Measurements from ENCODE around the gene TWF1.

The TWF1 gene

DNA sequence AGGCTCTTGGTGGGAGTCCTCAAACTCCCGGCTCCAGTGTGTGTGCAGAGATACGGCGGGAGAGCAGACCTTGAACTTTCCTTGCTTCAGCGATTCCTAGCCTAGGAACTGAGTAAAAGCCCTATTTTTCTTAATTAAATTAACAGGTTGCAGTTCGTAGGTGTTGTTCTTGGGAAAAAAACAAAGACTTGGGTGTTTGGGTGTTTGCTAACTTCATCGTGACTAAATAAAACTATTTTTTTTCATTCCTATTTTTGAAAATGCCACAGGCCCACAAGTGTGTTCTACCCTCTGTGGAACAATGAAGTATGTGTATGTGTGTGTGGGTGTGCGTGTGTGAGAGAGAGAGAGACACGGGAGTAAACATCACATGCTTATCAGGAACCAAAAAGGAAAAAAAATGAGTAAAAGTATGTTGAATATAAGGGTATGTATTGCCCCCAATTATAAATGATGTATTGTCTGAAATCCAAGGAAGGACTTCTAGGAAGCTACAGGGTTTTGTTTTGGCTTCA lies 30.4 kb upstream of the TWF1 start:
- Histone ChIP-seq H2BK120ac (ENCODE audit: low read depth, low read length) (peak overlapping the region; percentile 80), H3K4me1 (ENCODE audit: control insufficient read depth, insufficient read depth, low read depth, low read length) (peaks cover 1% of the 10 kb centered on the region), H4K8ac (ENCODE audit: low read length) (peak overlapping the region; percentile 96), H3K18ac (ENCODE audit: low read depth in 1 of 2, low read length in 2 of 2) (peak overlapping the region; percentile 88 to 97), H2BK12ac (ENCODE audit: low read length in 2 of 2) (no peak overlapping the region), H2BK5ac (ENCODE audit: low read depth, low read length, poor library complexity, severe bottlenecking) (peak overlapping the region; percentile 71), H3K9me3 (ENCODE audit: control insufficient read depth, low read length) (no peaks in the 10 kb centered on the region), H3K9ac (ENCODE audit: low read length) (peak overlapping the region; percentile 94), H3K79me1 (replicated peaks; ENCODE audit: low read length, poor library complexity, severe bottlenecking) (peaks cover 1% of the 10 kb centered on the region), H3K4me2 (ENCODE audit: low read length, poor library complexity, severe bottlenecking) (peak overlapping the region; percentile 93), H3K14ac (ENCODE audit: low read length in 2 of 2) (peak overlapping the region in 1 of 2 experiments; percentile 97), H2AK5ac (ENCODE audit: low read length, severe bottlenecking) (no peak overlapping the region), H4K91ac (ENCODE audit: low read length) (peak overlapping the region; percentile 96), H3K23ac (ENCODE audit: low read length in 2 of 2) (no peak overlapping the region), H3K36me3 (ENCODE audit: control insufficient read depth in 1 of 2, insufficient read depth in 2 of 2, low read depth in 1 of 2, low read length in 2 of 2) (no peaks in the 10 kb centered on the region), H3K27me3 (ENCODE audit: control insufficient read depth in 1 of 2, insufficient read depth in 1 of 2, low read length in 2 of 2) (no peaks in the 10 kb centered on the region), H3K4ac (ENCODE audit: low read depth in 1 of 2, low read length in 2 of 2) (peak overlapping the region; percentile 75 to 96), H2BK15ac (ENCODE audit: low read depth, poor library complexity, severe bottlenecking) (no peak overlapping the region), H3K27ac (ENCODE audit: low read length, poor library complexity, severe bottlenecking) (peak overlapping the region; percentile 49), H2AFZ (ENCODE audit: low read depth, low read length) (peak overlapping the region; percentile 21), H3K4me3 (ENCODE audit: insufficient read depth in 1 of 2, low read depth in 1 of 2, low read length in 2 of 2) (peak overlapping the region; percentile 87 to 89)
- 4% methylated on average over 2 of the region's 8 CpGs for WGBS
- peak; percentile 61 for DNase-seq

DNA sequence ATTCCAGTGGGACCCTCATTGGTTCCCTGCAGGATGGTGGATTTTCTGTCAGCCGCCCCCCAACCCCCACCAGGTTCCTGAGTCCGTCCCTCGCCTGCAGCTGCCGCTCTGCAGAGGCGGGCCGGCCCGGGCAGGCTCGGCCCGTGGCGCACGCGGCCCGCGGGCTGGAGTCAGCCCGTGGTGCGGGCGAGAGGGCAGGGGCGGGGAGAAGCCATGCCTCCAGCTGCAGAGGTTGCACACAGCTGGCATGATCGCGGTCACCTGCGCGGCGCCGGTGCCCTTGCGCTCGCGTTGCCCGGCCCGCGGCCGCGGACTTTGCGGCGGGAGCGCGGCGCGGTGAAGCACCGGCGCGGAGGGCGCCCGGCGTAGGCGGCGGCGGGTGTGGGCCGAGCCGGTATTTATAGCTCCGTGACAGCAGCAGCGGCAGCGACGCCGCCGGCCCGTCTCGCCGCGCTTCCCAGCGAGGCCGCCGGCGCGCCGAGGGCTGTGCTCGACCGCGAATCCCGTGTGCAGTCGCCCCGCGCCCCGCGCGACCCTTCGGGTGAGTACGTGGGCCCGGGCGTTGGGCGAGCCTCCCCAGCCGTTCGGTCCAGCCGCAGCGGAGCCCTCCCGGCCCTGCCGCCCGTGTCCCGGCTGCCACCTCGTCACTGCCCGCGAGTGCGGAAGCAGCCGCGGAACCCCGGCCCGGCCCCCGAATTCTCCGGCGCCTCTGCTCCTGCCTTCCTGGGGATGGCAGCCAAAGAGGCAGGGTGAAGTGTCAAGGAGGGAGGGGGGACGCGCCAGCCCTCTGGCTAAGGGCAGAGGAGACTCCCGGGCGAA lies 29.7 kb upstream of the TWF1 start, which contains the start of gene TMEM117:
Gene TMEM117, plus strand, starts transcription at position 426 of the 819 bp plus-strand sequence.
- peak within 1 kb of the TSS; percentile 19 for H2BK15ac ChIP-seq (ENCODE audit: low read depth, poor library complexity, severe bottlenecking)
- H3K9ac ChIP-seq (ENCODE audit: low read length): peak within 1 kb of the TSS; percentile 94
- DNase-seq: peak; percentile 68
- H3K9me3 ChIP-seq (ENCODE audit: control insufficient read depth, low read length): no peaks in the 10 kb centered on the region
- H3K4me3 ChIP-seq (ENCODE audit: insufficient read depth in 1 of 2, low read depth in 1 of 2, low read length in 2 of 2): peak within 1 kb of the TSS; percentile 87 to 89
- H3K23ac ChIP-seq (ENCODE audit: low read length in 2 of 2): peak within 1 kb of the TSS in 1 of 2 experiments; percentile 92
- H2BK12ac ChIP-seq (ENCODE audit: low read length in 2 of 2): peak within 1 kb of the TSS in 1 of 2 experiments; percentile 71
- H2BK120ac ChIP-seq (ENCODE audit: low read depth, low read length): peak within 1 kb of the TSS; percentile 80
- H2BK5ac ChIP-seq (ENCODE audit: low read depth, low read length, poor library complexity, severe bottlenecking): peak within 1 kb of the TSS; percentile 71
- peak within 1 kb of the TSS; percentile 96 for H4K91ac ChIP-seq (ENCODE audit: low read length)
- peaks cover 1% of the 10 kb centered on the region for H3K79me1 ChIP-seq (replicated peaks; ENCODE audit: low read length, poor library complexity, severe bottlenecking)
- peak within 1 kb of the TSS; percentile 49 for H3K27ac ChIP-seq (ENCODE audit: low read length, poor library complexity, severe bottlenecking)
- peak within 1 kb of the TSS; percentile 75 to 96 for H3K4ac ChIP-seq (ENCODE audit: low read depth in 1 of 2, low read length in 2 of 2)
- peak within 1 kb of the TSS; percentile 21 for H2AFZ ChIP-seq (ENCODE audit: low read depth, low read length)
- H3K18ac ChIP-seq (ENCODE audit: low read depth in 1 of 2, low read length in 2 of 2): peak within 1 kb of the TSS; percentile 88 to 97
- H4K8ac ChIP-seq (ENCODE audit: low read length): peak within 1 kb of the TSS; percentile 96
- H3K36me3 ChIP-seq (ENCODE audit: control insufficient read depth in 1 of 2, insufficient read depth in 2 of 2, low read depth in 1 of 2, low read length in 2 of 2): no peaks in the 10 kb centered on the region
- peak within 1 kb of the TSS; percentile 93 for H3K4me2 ChIP-seq (ENCODE audit: low read length, poor library complexity, severe bottlenecking)
- H3K27me3 ChIP-seq (ENCODE audit: control insufficient read depth in 1 of 2, insufficient read depth in 1 of 2, low read length in 2 of 2): no peaks in the 10 kb centered on the region
- H3K4me1 ChIP-seq (ENCODE audit: control insufficient read depth, insufficient read depth, low read depth, low read length): peaks cover 1% of the 10 kb centered on the region
- under 1% methylated on average over 65 of the region's 103 CpGs for WGBS
- no peak within 1 kb of the TSS for H2AK5ac ChIP-seq (ENCODE audit: low read length, severe bottlenecking)
- H3K14ac ChIP-seq (ENCODE audit: low read length in 2 of 2): peak within 1 kb of the TSS in 1 of 2 experiments; percentile 97

DNA sequence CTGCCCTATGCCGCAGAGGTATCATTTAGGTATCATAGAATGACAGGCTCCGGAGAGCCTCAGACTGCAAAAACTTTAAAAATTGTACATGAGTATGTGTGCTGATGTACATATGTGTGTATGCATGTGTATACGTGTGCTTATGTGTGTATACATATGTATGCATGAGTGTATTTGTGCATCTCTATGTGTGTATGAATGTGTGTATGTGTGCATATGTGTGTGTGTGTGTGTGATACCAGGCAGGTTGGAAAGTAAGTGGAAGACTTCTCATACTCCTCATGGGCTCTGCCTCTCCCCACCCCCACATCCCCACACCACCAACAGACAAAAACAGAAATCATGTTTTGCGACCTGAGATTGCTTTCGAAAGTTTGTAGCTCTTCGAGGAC lies 29.1 kb upstream of the TWF1 start:
- Histone ChIP-seq H3K79me1 (replicated peaks; ENCODE audit: low read length, poor library complexity, severe bottlenecking) (no peaks in the 10 kb centered on the region), H3K14ac (ENCODE audit: low read length in 2 of 2) (no peak overlapping the region), H3K27ac (ENCODE audit: low read length, poor library complexity, severe bottlenecking) (no peak overlapping the region), H3K18ac (ENCODE audit: low read depth in 1 of 2, low read length in 2 of 2) (peak overlapping the region in 1 of 2 experiments; percentile 88), H3K4ac (ENCODE audit: low read depth in 1 of 2, low read length in 2 of 2) (peak overlapping the region; percentile 50 to 75), H3K4me3 (ENCODE audit: insufficient read depth in 1 of 2, low read depth in 1 of 2, low read length in 2 of 2) (peak overlapping the region in 1 of 2 experiments; percentile 87), H2AFZ (ENCODE audit: low read depth, low read length) (peak overlapping the region; percentile 21), H3K4me2 (ENCODE audit: low read length, poor library complexity, severe bottlenecking) (peak overlapping the region; percentile 93), H2BK5ac (ENCODE audit: low read depth, low read length, poor library complexity, severe bottlenecking) (no peak overlapping the region), H2BK120ac (ENCODE audit: low read depth, low read length) (no peak overlapping the region), H2BK15ac (ENCODE audit: low read depth, poor library complexity, severe bottlenecking) (no peak overlapping the region), H3K27me3 (ENCODE audit: control insufficient read depth in 1 of 2, insufficient read depth in 1 of 2, low read length in 2 of 2) (no peaks in the 10 kb centered on the region), H3K23ac (ENCODE audit: low read length in 2 of 2) (no peak overlapping the region), H2AK5ac (ENCODE audit: low read length, severe bottlenecking) (no peak overlapping the region), H3K4me1 (ENCODE audit: control insufficient read depth, insufficient read depth, low read depth, low read length) (peaks cover 1% of the 10 kb centered on the region), H3K36me3 (ENCODE audit: control insufficient read depth in 1 of 2, insufficient read depth in 2 of 2, low read depth in 1 of 2, low read length in 2 of 2) (no peaks in the 10 kb centered on the region), H2BK12ac (ENCODE audit: low read length in 2 of 2) (no peak overlapping the region), H4K91ac (ENCODE audit: low read length) (peak overlapping the region; percentile 92), H3K9me3 (ENCODE audit: control insufficient read depth, low read length) (no peaks in the 10 kb centered on the region), H3K9ac (ENCODE audit: low read length) (peak overlapping the region; percentile 94), H4K8ac (ENCODE audit: low read length) (peak overlapping the region; percentile 96)
- peak; percentile 34 for DNase-seq
- 53% methylated on average over 6 of the region's 6 CpGs for WGBS

DNA sequence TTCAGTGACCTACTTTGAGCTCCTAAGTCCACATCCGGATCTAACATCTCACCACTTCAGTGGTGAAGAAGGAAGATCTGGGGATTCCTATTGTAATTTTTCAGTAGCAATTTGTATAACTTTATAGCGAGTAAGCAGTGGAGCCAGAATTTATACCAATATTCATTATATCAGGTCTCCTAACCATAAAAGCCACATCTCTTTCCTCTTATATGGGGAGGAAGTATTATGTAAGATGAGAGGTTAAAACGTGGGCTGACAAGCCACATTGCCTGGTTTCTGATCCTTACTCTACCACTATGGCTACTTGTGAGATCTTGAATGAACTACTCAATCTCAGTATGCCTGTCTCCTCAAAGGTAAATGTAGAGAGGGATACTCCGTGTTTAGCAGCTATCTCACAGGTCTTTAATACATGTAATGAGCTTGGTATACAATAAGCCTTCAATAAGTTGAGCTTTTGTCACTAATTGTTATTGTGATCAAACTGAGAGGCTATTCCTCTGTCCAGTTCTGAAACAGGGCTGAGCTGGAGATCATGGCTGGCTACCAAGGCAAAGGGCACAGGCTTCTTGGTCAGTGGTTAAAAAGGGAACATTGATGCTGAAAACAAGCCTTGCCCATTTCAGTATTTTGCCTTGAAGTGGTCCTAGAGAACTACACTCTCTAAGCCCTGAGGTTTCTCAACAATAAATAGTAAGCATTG lies 26.5 kb upstream of the TWF1 start:
- Histone ChIP-seq H2AK5ac (ENCODE audit: low read length, severe bottlenecking) (no peak overlapping the region), H2BK120ac (ENCODE audit: low read depth, low read length) (no peak overlapping the region), H2BK5ac (ENCODE audit: low read depth, low read length, poor library complexity, severe bottlenecking) (no peak overlapping the region), H3K27me3 (ENCODE audit: control insufficient read depth in 1 of 2, insufficient read depth in 1 of 2, low read length in 2 of 2) (no peaks in the 10 kb centered on the region), H4K91ac (ENCODE audit: low read length) (no peak overlapping the region), H4K8ac (ENCODE audit: low read length) (no peak overlapping the region), H3K23ac (ENCODE audit: low read length in 2 of 2) (no peak overlapping the region), H3K9me3 (ENCODE audit: control insufficient read depth, low read length) (no peaks in the 10 kb centered on the region), H3K4me3 (ENCODE audit: insufficient read depth in 1 of 2, low read depth in 1 of 2, low read length in 2 of 2) (no peak overlapping the region), H3K79me1 (replicated peaks; ENCODE audit: low read length, poor library complexity, severe bottlenecking) (no peaks in the 10 kb centered on the region), H2BK15ac (ENCODE audit: low read depth, poor library complexity, severe bottlenecking) (no peak overlapping the region), H3K4me2 (ENCODE audit: low read length, poor library complexity, severe bottlenecking) (no peak overlapping the region), H3K27ac (ENCODE audit: low read length, poor library complexity, severe bottlenecking) (no peak overlapping the region), H3K14ac (ENCODE audit: low read length in 2 of 2) (no peak overlapping the region), H2AFZ (ENCODE audit: low read depth, low read length) (no peak overlapping the region), H3K36me3 (ENCODE audit: control insufficient read depth in 1 of 2, insufficient read depth in 2 of 2, low read depth in 1 of 2, low read length in 2 of 2) (no peaks in the 10 kb centered on the region), H2BK12ac (ENCODE audit: low read length in 2 of 2) (no peak overlapping the region), H3K9ac (ENCODE audit: low read length) (no peak overlapping the region), H3K18ac (ENCODE audit: low read depth in 1 of 2, low read length in 2 of 2) (no peak overlapping the region), H3K4ac (ENCODE audit: low read depth in 1 of 2, low read length in 2 of 2) (no peak overlapping the region), H3K4me1 (ENCODE audit: control insufficient read depth, insufficient read depth, low read depth, low read length) (peaks cover 5% of the 10 kb centered on the region)
- DNase-seq: no peak
- WGBS: 60% methylated on average over 1 of the region's 4 CpGs
